Loucy (cell line): ENCODE measurements around the gene IFI30.

Experiments used
- CTCF ChIP-seq: fragments of 200-600 bp; sonication (generic); conservative IDR thresholded peaks from 2 replicates; pipeline ENCODE4 v1.5.1; 2014; ENCODE audit warnings: mild to moderate bottlenecking, antibody characterized with exemption, low read length
- EZH2phosphoT487 ChIP-seq: fragments of 200-600 bp; IDR thresholded peaks from 2 replicates; pipeline ENCODE4 v1.6.1; 2018; ENCODE audit warnings: antibody characterized with exemption, mild to moderate bottlenecking, moderate library complexity, borderline replicate concordance

DNA sequence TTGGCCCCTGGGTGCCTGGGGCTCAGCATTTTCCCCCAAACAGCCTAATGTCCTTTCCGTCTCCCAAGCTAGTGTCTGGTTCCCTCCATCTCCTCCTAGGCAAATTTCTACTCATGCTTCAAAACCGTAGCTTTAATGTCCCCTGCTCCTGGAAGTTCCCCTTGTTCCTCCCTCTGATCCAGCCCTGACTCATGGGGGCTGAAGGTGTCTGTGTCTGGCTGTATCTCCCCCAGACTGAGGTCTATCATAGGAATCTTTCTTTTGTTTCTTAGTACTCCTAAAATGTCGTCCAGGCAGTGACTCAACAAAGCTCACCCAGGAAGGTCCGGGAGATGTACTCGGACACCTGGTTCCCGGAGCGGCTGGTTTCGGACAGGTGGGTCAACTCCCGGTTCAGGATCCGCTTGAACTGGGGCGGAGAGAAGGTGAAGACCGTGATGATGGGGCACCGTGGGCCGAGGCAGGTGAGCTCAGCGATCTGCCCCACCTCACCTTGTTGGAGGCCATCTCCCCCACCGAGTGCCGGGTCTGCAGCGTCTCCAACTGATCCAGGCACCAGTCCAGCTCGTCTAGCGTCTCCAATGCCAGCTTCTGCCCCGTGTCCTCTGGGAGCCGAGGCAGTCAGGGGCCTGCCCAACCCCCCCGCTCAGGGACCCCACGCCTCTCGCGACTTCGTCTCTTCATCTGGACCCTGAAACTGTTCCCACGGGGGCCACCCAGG, 46.5 kb downstream of the IFI30 start:
- TF ChIP-seq CTCF (no peak), EZH2phosphoT487 (no peak)
